8988T (cell line): ENCODE results near the gene SCIMP.
"Not testable (repeated sequence)": the region's sequence is repeated elsewhere in the genome, so short reads cannot be mapped to it uniquely, and the experiment has no call there.

Experiments
- DNase-seq: peaks from one replicate; pipeline ENCODE4 v3.0.0; 2011

Gene SCIMP

DNA sequence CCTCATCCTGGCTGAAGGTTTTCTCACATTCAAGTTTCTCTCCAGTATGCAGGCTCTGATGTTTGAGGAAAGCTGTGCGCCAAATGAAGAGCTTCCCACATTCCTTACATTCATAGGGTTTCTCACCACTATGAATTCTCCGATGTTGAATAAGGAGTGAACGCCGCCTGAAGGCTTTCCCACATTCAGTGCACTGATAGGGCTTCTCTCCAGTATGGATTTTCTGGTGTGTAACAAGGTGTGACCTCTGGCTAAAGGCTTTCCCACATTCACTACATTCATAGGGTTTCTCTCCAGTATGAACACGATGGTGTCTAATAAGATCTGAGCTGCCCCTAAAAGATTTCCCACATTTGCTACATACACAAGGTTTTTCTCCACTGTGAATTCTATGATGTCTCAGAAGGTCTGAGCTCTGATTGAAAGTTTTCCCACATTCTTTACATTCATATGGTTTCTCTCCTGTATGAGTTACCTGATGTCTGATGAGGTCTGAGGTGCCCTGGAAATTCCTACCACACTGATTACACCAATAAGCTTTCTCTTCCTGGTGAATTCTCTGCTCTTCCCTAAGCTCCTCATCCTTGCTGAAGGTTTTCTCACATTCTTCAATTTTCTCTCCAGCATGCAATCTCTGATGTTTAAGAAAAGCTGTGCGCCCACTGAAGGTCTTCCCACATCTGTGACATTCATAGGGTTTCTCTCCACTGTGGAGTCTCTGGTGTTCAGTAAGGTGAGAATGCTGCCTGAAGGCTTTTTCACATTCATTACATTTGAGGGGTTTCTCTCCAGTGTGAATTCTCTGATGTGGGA lies 51.9 kb downstream of the SCIMP start:
- no peak for DNase-seq

DNA sequence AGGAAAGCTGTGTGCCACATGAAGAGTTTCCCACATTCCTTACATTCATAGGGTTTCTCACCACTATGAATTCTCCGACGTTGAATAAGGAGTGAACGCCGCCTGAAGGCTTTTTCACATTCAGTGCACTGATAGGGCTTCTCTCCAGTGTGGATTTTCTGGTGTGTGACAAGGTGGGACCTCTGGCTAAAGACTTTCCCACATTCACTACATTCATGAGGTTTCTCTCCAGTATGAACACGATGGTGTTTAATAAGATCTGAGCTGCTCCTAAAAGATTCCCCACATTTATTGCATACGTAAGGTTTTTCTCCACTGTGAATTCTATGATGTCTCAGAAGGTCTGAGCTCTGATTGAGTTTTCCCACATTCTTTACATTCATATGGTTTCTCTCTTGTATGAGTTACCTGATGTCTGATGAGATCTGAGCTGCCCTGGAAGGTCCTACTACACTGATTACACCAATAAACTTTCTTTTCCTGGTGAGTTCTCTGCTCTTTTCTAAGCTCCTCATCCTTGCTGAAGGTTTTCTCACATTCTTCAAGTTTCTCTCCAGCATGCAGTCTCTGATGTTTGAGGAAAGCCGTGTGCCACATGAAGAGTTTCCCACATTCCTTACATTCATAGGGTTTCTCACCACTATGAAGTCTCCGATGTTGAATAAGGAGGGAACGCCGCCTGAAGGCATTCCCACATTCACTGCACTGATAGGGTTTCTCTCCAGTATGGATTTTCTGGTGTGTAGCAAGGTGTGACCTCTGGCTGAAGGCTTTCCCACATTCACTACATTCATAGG lies 53.0 kb downstream of the SCIMP start:
- no peak for DNase-seq

DNA sequence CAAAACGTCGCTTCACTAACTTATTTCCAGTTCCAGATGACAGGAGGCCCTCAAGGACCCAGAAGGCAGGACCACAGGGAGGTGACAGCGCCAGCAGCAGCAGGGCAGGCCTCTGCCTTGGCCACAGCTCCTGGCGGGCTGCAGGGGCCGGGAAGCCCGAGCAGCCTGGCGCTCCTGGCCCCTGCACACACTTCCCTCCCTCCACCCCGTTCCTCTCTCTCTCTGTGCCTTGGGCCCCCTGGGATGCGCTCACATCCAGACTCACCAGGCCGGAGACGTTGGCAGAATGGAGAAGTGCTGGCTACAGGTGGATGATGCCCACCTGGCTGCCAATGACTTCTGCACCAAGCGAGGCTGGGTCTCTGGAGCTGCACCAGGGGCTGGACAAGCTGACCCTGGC lies 55.7 kb downstream of the SCIMP start:
- DNase-seq, result no peak

DNA sequence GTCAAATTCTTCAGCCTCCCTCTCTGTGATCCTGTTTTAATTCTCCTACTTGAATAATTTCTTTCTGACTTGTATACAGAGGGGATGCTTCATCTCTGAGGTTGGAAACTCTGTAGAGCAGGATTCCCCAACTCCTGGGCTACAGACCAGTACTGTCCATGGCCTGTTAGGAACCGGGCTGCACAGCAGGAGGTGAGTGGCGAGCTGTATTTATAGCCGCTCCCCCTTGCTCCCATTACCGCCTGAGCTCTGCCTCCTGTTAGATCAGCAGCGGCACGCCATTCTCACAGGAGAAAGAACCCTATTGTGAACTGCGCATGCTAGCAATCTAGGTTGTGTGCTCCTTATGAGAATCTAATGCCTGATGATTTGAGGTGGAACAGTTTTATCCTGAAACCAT lies 59.6 kb downstream of the SCIMP start:
- not testable (repeated sequence) for DNase-seq

DNA sequence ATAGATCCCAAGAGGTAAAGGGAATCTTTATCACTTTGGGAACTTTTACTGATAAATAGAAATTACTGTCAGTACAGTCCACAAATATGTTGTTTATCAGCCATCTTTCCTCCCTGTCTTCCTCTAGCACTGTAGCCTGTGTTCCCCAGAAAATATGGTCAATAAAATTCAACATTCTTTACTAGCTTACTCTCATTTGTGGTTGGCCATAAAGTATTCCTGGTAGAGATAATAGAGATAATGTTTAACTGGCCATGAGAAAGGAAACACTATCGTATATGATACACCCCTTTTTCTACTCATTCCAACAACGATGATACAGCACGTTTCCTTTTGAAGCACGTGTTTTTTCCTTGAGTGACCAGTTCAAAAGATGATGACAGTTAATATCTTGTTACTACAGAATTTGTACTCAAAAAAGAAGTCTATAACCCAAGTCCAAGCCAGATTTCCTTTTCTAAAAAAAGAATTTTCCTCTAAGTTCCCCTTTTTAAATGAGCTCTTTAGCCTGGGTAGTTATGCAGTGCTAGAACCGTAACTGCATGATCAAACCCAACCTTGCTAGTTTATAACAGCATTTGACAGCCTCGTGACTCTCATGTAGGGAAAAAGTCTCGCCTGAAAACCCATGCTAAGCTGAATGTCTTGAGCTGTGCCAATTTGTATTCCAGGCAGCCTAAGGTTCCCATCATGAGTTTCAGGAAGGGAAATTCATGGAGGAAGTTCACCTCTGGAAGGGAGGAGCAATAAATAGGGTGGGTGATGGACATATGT lies 68.7 kb downstream of the SCIMP start:
- not testable (repeated sequence) for DNase-seq

DNA sequence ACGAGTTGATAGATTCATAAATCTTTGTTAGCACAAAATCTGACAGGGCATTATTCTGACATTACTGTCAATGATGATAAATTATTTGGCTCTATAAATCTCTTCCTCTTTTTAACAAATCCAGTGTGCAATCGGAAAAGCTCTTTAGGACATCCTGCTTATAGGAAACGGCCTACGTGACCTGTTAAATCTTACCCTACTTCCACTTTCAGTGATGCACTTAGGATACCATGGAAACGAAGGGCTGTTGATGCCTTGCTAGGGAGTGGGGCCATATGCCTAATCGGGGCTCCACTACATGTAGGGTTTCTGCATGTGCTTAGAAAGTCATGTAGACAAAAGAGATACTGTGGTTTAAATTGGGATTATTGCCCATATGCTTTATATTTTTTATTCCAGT lies 70.2 kb downstream of the SCIMP start:
- DNase-seq, result no peak

DNA sequence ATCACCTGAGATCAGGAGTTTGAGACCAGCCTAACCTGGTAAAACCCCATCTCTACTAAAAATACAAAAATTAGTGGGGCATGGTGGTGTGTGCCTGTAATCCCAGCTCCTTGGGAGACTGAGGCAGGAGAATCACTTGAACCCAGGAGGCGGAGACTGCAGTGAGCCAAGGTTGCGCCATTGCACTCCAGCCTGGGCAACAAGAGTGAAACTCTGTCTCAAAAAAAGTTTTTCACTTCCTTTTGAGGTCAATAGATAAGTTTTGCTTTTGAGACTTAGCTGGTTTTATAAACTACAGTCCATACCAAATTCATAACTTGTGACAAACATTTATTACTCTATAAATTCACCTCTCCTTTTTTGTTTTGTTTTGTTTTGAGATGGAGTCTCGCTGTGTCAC lies 72.9 kb downstream of the SCIMP start:
- DNase-seq, result not testable (repeated sequence)

DNA sequence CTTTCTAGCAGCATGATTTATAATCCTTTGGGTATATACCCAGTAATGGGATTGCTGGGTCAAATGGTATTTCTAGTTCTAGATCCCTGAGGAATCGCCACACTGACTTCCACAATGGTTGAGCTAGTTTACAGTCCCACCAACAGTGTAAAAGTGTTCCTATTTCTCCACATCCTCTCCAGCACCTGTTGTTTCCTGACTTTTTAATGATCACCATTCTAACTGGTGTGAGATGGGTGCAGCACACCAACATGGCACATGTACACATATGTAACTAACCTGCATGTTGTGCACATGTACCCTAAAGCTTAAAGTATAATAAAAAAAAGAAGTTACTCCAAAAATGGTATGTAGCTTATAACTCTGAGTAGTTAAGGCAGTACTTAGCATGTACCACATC lies 74.0 kb downstream of the SCIMP start:
- DNase-seq, result not testable (repeated sequence)
